SU-DHL-6 (cell line): Measurements from ENCODE around the gene HERC4.

Source experiments
- EZH2phosphoT487 ChIP-seq: fragments of 200-600 bp; sonication (generic), shearing (Covaris generic); conservative IDR thresholded peaks from 2 replicates; pipeline ENCODE4 v1.6.1; 2018; ENCODE audit warnings: mild to moderate bottlenecking, antibody characterized with exemption, low read length, moderate library complexity, mixed read lengths
- TF ChIP-seq, protein P1 (sequence below): fragments of 200-600 bp; sonication (generic); IDR thresholded peaks from one replicate; pipeline ENCODE4 v1.5.1; 2017; ENCODE audit warnings: antibody characterized with exemption, mild to moderate bottlenecking, low read length, moderate library complexity; ENCODE audit not compliant: insufficient read depth, poor library complexity, severe bottlenecking

DNA sequence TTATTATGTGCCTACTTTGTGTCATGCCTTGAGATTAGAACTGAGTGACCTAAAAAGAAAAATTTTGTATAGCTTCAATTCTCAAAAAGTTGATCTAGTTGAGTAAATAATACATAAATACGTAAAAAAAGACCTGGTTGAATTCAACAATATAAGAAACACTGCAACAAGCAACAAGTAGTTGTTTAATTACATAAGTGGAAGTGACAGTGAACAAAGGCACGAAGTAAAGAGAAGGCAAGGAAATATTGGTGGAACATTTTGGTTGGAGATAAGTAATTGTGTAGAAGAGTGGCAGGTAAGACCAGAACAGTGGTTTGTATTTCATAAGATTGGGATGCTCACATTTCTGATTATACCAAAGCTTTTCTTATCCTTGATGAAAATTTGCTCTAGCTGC is 26.0 kb upstream of the HERC4 start:
- TF ChIP-seq, protein P1, sequence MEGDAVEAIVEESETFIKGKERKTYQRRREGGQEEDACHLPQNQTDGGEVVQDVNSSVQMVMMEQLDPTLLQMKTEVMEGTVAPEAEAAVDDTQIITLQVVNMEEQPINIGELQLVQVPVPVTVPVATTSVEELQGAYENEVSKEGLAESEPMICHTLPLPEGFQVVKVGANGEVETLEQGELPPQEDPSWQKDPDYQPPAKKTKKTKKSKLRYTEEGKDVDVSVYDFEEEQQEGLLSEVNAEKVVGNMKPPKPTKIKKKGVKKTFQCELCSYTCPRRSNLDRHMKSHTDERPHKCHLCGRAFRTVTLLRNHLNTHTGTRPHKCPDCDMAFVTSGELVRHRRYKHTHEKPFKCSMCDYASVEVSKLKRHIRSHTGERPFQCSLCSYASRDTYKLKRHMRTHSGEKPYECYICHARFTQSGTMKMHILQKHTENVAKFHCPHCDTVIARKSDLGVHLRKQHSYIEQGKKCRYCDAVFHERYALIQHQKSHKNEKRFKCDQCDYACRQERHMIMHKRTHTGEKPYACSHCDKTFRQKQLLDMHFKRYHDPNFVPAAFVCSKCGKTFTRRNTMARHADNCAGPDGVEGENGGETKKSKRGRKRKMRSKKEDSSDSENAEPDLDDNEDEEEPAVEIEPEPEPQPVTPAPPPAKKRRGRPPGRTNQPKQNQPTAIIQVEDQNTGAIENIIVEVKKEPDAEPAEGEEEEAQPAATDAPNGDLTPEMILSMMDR: no peak
- TF ChIP-seq EZH2phosphoT487: no peak
